H7 (cell line): ENCODE measurements around the gene MRPS18C. TPM values are rescaled to one million over a fixed set of nuclear protein-coding genes. Genes with fewer than 3 reads are reported as not detected.

Experiments
- DNase-seq: peaks from one replicate; pipeline ENCODE4 v3.0.0; 2012
- H3K27me3 ChIP-seq: 2 replicates; pipeline ENCODE4 v1.6.0; 2011; ENCODE audit warnings: mild to moderate bottlenecking, low read length; ENCODE audit not compliant: control insufficient read depth, insufficient read depth
- H3K36me3 ChIP-seq: replicated peaks from 2 replicates; pipeline ENCODE4 v1.5.1; 2011; ENCODE audit warnings: low read length; ENCODE audit not compliant: control insufficient read depth, insufficient read depth
- H3K4me3 ChIP-seq: 2 replicates; pipeline ENCODE4 v1.5.1; 2011; ENCODE audit warnings: low read depth, mild to moderate bottlenecking, control low read depth, low read length, moderate library complexity; ENCODE audit not compliant: insufficient read depth
- total RNA-seq: library from RNA; depleted of rRNA; stranded (reverse); fragments of >200 nt; shearing (Covaris generic); gene quantifications from 2 replicates; pipeline ENCODE4 v1.2.3, GENCODE V29; 2014; rRNA removed

The MRPS18C gene
- total RNA-seq = 31.0 and 42.0 TPM in 2 replicates

- Histone ChIP-seq H3K36me3 (peaks cover 3% of the 10 kb centered on the region), H3K27me3 (no peaks in the 10 kb centered on the region), H3K4me3 (peak within 1 kb of the TSS; percentile 88)
- peak; percentile 86 for DNase-seq
These were observed at the start of gene MRPS18C, which contains the start of gene HELQ for GRCh38 chr4:83455281-83456183. MRPS18C (plus strand) TSS chr4:83456058; CDS start chr4:83456078, 20 bp downstream. HELQ (minus strand) TSS chr4:83455823; CDS start chr4:83455693, 130 bp downstream.

- DNase-seq = no peak
- H3K27me3 ChIP-seq = no peaks in the 10 kb centered on the region
- H3K4me3 ChIP-seq = no peak overlapping the region
- H3K36me3 ChIP-seq = no peaks in the 10 kb centered on the region
These were observed 47.0 kb upstream of the MRPS18C start for GRCh38 chr4:83408908-83409307.

GRCh38 chr4:83413676-83414075 lies 42.2 kb upstream of the MRPS18C start:
- Histone ChIP-seq H3K4me3 (no peak overlapping the region), H3K36me3 (no peaks in the 10 kb centered on the region; the same call in 1 of the 2 replicates), H3K27me3 (no peaks in the 10 kb centered on the region)
- DNase-seq = no peak

GRCh38 chr4:83417566-83417965 lies 38.3 kb upstream of the MRPS18C start:
- Histone ChIP-seq H3K27me3 (no peaks in the 10 kb centered on the region), H3K4me3 (no peak overlapping the region), H3K36me3 (no peaks in the 10 kb centered on the region; the same call in 1 of the 2 replicates)
- DNase-seq = no peak

GRCh38 chr4:83418211-83418610 lies 37.6 kb upstream of the MRPS18C start:
- Histone ChIP-seq H3K27me3 (no peaks in the 10 kb centered on the region), H3K36me3 (no peaks in the 10 kb centered on the region; the same call in 1 of the 2 replicates), H3K4me3 (no peak overlapping the region)
- DNase-seq = no peak

- Histone ChIP-seq H3K4me3 (no peak overlapping the region), H3K36me3 (no peaks in the 10 kb centered on the region), H3K27me3 (no peaks in the 10 kb centered on the region)
- no peak for DNase-seq
These were observed 24.7 kb upstream of the MRPS18C start for GRCh38 chr4:83431200-83431599.

GRCh38 chr4:83436680-83437079 lies 19.2 kb upstream of the MRPS18C start:
- H3K27me3 ChIP-seq = no peaks in the 10 kb centered on the region
- peak; percentile 22 for DNase-seq
- H3K4me3 ChIP-seq = no peak overlapping the region
- H3K36me3 ChIP-seq = no peaks in the 10 kb centered on the region; the same call in 1 of the 2 replicates

- H3K36me3 ChIP-seq = no peaks in the 10 kb centered on the region; the same call in 1 of the 2 replicates
- no peak for DNase-seq
- no peak overlapping the region for H3K4me3 ChIP-seq
- no peaks in the 10 kb centered on the region for H3K27me3 ChIP-seq
These were observed 17.1 kb upstream of the MRPS18C start for GRCh38 chr4:83438719-83439118.

GRCh38 chr4:83440148-83440814 lies 15.6 kb upstream of the MRPS18C start:
- no peaks in the 10 kb centered on the region for H3K27me3 ChIP-seq
- no peak for DNase-seq
- H3K36me3 ChIP-seq = no peaks in the 10 kb centered on the region; the same call in 1 of the 2 replicates
- no peak overlapping the region for H3K4me3 ChIP-seq

GRCh38 chr4:83440899-83441298 lies 15.0 kb upstream of the MRPS18C start:
- H3K4me3 ChIP-seq = no peak overlapping the region
- H3K27me3 ChIP-seq = no peaks in the 10 kb centered on the region
- H3K36me3 ChIP-seq = no peaks in the 10 kb centered on the region; the same call in 1 of the 2 replicates
- no peak for DNase-seq

- Histone ChIP-seq H3K4me3 (no peak overlapping the region), H3K36me3 (peaks cover 3% of the 10 kb centered on the region), H3K27me3 (no peaks in the 10 kb centered on the region)
- DNase-seq = no peak
These were observed 6.8 kb upstream of the MRPS18C start for GRCh38 chr4:83449009-83449408.

- H3K27me3 ChIP-seq = no peaks in the 10 kb centered on the region
- peaks cover 3% of the 10 kb centered on the region for H3K36me3 ChIP-seq
- H3K4me3 ChIP-seq = peak overlapping the region; percentile 88
- DNase-seq = no peak
These were observed 1.2 kb upstream of the MRPS18C start for GRCh38 chr4:83454686-83455085.

- Histone ChIP-seq H3K4me3 (peak overlapping the region; percentile 88), H3K27me3 (no peaks in the 10 kb centered on the region), H3K36me3 (peaks cover 4% of the 10 kb centered on the region)
- no peak for DNase-seq
These were observed 285 bp downstream of the MRPS18C start for GRCh38 chr4:83456184-83456501.

GRCh38 chr4:83473423-83473822 lies 17.6 kb downstream of the MRPS18C start:
- DNase-seq = no peak
- H3K4me3 ChIP-seq = no peak overlapping the region
- peaks cover 3% of the 10 kb centered on the region for H3K36me3 ChIP-seq
- H3K27me3 ChIP-seq = no peaks in the 10 kb centered on the region

- Histone ChIP-seq H3K36me3 (peaks cover 3% of the 10 kb centered on the region), H3K4me3 (no peak overlapping the region), H3K27me3 (no peaks in the 10 kb centered on the region)
- DNase-seq = no peak
These were observed 18.1 kb downstream of the MRPS18C start for GRCh38 chr4:83473966-83474365.
